Endothelial cell of umbilical vein (primary cell): ENCODE results near the gene METTL8.

ENCODE experiments used
- EZH2 ChIP-seq: IDR thresholded peaks from 2 replicates; pipeline ENCODE4 v1.6.1; 2012; ENCODE audit warnings: borderline replicate concordance, low read depth, mild to moderate bottlenecking, moderate library complexity, low read length, inconsistent platforms; ENCODE audit not compliant: severe bottlenecking
- FOS ChIP-seq: IDR thresholded peaks from 2 replicates; pipeline ENCODE4 v1.6.1; 2011; ENCODE audit warnings: mild to moderate bottlenecking, low read length, moderate library complexity, borderline replicate concordance; ENCODE audit not compliant: insufficient read depth
- GATA2 ChIP-seq: IDR thresholded peaks from 2 replicates; pipeline ENCODE4 v1.7.0; 2011; ENCODE audit warnings: low read depth, mild to moderate bottlenecking, moderate library complexity, mixed read lengths, low read length; ENCODE audit not compliant: insufficient read length, insufficient read depth
- JUN ChIP-seq: IDR thresholded peaks from 2 replicates; pipeline ENCODE4 v1.6.1; 2011; ENCODE audit warnings: borderline replicate concordance, low read depth; ENCODE audit not compliant: insufficient read length, insufficient read depth
- MYC ChIP-seq: IDR thresholded peaks from one replicate; pipeline ENCODE4 v1.6.1; 2011; ENCODE audit warnings: mild to moderate bottlenecking, low read depth, low read length
- POLR2A ChIP-seq: IDR thresholded peaks from 2 replicates; pipeline ENCODE4 v1.6.1; 2012; ENCODE audit warnings: low read depth, mild to moderate bottlenecking, control low read depth, low read length
- POLR2AphosphoS5 ChIP-seq: IDR thresholded peaks from 2 replicates; pipeline ENCODE4 v1.6.1; 2012; ENCODE audit warnings: low read depth, mild to moderate bottlenecking, control low read depth, low read length, moderate library complexity; ENCODE audit not compliant: insufficient read depth
- TF ChIP-seq, protein P1 (sequence below), 2 donors: IDR thresholded peaks; 1 replicate in 1 of 2; 2 replicates in 1 of 2; pipeline ENCODE4 v1.5.1; 2011; ENCODE audit warnings: low read length in 2 of 2, mild to moderate bottlenecking in 2 of 2, moderate library complexity in 2 of 2, control low read depth in 1 of 2, inconsistent platforms in 1 of 2, low read depth in 1 of 2; ENCODE audit not compliant: insufficient read depth in 1 of 2; ENCODE audit errors: extremely low read depth in 1 of 2
- TF ChIP-seq, protein P2 (sequence below): IDR thresholded peaks from 2 replicates; pipeline ENCODE4 v1.6.1; 2011; ENCODE audit not compliant: insufficient read depth, insufficient read length

DNA sequence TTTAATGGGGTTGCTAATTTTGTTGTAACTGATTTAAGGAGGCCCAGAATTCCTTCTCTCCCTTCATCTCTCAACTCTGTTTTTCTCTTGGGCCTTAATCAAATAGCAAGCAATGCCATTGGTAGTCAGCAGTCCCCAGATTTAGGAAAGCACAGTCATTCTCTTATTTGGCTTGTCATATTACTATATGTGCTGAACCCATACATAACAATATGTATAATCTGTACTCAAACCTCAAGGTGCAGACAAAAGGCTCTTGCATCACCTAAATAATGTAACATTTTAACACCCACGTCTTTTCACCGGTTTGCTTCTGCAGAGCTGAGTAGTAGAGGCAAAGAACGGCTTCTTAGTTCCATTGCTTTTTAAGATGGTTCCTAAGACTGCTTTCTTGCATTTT, 33.4 kb downstream of the METTL8 start:
- TF ChIP-seq, protein P1, sequence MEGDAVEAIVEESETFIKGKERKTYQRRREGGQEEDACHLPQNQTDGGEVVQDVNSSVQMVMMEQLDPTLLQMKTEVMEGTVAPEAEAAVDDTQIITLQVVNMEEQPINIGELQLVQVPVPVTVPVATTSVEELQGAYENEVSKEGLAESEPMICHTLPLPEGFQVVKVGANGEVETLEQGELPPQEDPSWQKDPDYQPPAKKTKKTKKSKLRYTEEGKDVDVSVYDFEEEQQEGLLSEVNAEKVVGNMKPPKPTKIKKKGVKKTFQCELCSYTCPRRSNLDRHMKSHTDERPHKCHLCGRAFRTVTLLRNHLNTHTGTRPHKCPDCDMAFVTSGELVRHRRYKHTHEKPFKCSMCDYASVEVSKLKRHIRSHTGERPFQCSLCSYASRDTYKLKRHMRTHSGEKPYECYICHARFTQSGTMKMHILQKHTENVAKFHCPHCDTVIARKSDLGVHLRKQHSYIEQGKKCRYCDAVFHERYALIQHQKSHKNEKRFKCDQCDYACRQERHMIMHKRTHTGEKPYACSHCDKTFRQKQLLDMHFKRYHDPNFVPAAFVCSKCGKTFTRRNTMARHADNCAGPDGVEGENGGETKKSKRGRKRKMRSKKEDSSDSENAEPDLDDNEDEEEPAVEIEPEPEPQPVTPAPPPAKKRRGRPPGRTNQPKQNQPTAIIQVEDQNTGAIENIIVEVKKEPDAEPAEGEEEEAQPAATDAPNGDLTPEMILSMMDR (IDR thresholded peaks at IDR 0.05; ENCODE audit: extremely low read depth in 1 of 2, insufficient read depth in 1 of 2, low read depth in 1 of 2, low read length in 2 of 2) = no peak
- TF ChIP-seq POLR2A (no peak), POLR2AphosphoS5 (no peak), EZH2 (no peak), JUN (no peak), MYC (no peak), FOS (no peak), GATA2 (no peak)
- TF ChIP-seq, protein P2, sequence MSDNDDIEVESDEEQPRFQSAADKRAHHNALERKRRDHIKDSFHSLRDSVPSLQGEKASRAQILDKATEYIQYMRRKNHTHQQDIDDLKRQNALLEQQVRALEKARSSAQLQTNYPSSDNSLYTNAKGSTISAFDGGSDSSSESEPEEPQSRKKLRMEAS = no peak
